T follicular helper cell (primary cell): ENCODE measurements around the gene STK11.

Source experiments
- DNase-seq: peaks from one replicate; pipeline ENCODE4 v3.0.0-alpha.2; 2020; ENCODE audit warnings: low read depth
- total RNA-seq, 2 experiments: gene quantifications; one replicate each; lab custom pipeline; 2026; lab: John Stamatoyannopoulos, UW

The STK11 gene, protein sequence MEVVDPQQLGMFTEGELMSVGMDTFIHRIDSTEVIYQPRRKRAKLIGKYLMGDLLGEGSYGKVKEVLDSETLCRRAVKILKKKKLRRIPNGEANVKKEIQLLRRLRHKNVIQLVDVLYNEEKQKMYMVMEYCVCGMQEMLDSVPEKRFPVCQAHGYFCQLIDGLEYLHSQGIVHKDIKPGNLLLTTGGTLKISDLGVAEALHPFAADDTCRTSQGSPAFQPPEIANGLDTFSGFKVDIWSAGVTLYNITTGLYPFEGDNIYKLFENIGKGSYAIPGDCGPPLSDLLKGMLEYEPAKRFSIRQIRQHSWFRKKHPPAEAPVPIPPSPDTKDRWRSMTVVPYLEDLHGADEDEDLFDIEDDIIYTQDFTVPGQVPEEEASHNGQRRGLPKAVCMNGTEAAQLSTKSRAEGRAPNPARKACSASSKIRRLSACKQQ
- total RNA-seq: 77.3 to 149 reads per million in 2 experiments

DNA sequence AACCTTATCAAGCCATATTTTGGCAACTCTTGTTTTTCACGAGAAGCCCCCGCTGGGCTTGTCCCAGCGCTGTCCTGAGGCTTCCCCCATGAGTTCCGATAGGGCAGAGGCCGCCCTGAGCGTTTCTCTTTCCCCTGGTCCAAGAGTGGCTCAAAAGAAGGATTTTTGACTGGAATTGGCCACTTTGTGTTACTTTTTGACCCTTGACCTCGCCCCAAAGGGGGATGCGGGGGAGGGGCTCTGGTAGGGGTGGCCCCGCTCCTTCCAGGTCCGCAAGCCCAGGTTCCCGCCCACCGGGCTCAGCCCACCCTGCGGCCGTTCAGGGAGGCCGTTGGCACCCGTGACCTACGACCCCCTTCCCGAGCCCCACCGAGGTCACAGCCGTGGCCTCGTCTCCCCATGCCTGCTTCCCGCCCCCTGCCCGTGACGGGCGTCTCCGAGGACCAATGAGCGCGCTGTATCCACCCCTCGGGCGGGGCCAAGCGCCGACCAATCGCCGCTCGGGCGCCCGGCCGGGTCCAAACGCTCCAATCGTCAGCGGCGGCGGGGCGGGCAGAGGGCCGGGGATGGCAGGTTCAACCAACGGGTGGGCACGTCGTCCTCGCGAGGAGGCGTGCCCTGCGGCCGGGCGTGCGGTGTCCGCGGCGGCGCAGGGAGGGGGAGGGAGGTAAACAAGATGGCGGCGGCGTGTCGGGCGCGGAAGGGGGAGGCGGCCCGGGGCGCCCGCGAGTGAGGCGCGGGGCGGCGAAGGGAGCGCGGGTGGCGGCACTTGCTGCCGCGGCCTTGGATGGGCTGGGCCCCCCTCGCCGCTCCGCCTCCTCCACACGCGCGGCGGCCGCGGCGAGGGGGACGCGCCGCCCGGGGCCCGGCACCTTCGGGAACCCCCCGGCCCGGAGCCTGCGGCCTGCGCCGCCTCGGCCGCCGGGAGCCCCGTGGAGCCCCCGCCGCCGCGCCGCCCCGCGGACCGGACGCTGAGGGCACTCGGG lies at the start of gene STK11:
Gene STK11 (plus strand): TSS at position 665 of the 986 bp plus-strand sequence. CDS start 1,136 bp downstream, outside the sequence.
- DNase-seq: peak; percentile 99

DNA sequence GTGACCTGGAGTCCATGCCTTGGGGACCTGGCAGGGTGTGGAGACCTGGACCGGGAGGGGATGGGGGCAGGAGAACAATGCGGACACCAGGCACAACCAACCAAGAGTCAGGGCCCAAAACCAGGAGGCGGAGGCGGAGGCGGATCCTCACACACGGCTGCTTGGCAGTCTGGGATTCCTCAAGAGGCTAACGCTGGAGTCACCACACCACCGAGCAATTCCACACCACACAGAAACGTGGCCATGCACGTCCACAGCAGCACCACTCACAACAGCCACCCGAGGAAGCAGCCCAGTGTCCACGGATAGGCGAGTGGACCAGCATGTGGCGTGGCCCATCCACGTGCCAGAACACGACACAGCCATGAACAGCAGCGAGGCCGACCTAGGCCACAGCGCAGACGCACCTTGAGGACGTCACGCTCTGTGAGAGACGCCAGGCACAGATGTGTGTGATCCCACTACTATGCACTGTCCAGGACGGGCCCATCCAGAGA lies 49.2 kb upstream of the STK11 start:
- no peak for DNase-seq

DNA sequence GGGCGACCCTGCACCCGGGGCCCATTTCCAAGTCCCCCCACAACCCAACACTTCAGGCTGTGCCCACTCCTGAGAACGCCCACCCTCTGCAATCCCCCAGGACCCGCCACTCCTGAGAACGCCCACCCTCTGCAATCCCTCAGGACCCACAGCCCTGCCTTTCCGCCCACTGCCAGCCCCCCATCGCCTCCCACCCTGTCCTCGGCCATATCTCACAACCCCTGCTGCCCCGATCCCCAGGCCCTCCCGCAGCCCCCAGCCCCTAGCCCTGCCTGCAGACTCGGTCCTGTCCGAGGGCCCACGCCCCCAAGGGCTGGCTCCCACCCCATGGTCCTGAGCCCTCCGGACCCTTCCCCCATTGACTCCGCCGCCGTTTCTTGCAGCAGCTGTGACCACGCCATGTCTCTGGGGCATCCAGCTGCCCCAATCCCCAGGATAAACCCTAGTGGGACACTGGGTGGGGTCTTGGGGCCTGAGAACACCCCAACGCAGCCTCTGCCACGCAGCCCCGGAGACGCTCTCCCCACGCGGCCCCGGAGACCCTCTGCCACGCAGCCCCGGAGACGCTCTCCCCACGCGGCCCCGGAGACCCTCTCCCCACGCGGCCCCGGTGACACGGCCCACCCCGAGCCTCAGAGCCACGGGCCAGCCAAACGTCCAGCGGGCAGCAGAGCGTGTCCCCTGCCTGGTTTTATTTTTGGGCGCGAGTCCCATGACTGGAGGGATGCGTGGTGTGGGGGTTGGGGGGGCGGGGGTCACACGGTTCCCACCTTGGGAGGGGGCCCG lies 48.6 kb upstream of the STK11 start:
- DNase-seq: no peak

DNA sequence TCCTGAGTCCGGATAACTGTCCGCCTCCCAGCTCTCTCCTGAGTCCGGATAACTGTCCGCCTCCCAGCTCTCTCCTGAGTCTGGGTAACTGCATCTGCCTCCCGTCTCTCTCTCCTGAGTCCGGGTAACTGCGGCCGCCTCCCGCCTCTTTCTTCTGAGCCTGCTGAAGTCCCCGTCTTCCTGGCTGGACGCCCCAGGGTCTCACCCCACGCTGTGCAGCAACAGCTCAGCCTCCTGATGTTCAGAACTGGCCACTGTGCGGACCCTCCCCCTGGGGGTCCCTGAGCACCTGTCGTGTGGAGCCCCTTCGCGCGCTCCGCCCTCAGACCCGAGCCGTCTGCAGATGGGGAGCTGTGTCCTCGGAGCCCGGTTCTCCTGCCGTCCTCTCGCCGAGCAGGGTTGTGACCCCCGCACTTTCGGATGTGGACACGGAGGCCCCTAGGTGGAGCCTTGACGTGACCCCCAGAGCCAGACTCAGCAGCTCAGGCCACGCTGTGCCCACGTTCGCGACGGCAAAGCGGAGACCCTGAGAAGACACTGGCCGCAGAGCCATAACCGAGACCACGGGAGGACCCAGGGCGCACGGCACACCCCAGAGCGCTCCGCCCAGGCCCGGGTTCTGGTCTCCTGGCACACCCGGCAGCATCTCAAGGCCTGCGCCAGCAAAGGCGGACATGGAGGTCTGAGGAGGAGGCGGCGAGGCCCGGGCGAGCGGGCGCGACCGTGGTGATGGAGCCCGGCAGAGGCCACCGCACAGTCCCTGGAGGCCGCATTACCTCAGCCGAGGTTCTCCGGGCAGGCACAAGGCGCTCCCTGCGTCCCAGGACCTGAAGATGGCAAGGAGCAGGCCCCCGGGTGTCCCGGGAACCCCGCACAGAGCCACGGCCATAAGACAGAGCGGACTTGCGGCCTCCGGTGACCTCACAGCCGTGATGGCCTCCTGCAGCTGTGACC lies 47.4 kb upstream of the STK11 start:
- DNase-seq: no peak

DNA sequence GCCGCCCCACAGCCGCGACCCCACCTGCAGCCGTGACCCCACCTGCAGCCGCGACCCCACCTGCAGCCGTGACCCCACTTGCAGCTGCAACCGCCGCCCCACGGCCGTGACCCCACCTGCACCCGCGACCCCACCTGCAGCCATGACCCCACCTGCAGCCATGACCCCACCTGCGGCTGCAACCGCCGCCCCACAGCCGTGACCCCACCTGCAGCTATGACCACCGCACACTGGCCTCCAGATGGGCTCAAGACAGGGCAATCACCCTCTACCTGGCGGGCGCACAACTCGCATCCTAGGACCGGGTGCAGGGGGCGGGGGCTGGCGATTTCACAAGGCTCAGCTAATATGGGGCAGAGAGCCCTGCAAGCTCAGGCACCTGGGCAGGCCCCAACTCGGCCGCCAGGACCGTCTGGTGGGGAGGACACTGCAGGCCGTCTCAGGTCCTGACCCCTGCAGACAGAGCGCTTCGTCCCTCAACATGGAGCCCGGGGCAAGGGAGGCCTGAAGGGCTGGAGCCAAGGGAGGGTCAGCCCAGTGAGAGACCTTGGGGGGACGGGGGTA lies 46.6 kb upstream of the STK11 start:
- no peak for DNase-seq

DNA sequence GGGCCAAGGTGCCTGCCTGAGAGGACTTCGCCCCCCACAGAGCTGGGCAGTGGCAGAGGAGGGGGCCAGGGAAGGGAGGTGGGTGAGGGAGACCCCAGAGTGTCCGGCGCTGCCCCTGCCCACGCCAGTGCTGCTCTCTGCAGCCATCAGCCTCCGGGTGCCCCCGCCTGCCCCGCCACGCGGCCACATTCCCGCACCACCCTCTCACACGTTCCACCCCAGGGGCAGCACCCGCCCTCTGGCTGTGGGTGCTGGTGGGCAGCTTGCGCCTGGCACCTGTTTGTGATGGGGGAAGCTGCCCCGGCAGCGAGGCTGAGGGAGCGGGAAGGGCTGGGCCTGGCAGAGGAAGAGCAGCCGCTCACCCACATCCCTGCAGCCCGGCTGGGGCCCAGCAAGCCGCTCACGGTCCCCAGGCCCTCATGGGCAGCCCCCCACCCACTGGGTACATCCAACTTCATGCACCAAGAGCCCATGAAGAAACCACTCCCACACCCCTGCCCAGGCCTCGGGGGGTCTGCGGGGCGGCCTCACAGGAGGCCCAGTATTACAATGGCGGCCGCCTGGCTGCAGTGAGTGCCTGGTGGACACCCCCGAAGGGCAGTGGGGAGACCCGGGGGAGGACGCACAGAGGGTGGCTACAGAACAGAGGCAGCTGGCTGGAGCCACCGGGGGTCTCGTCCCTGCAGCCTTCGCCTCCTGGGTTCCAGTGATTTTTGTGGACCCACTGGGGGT lies 45.5 kb upstream of the STK11 start:
- DNase-seq: no peak

DNA sequence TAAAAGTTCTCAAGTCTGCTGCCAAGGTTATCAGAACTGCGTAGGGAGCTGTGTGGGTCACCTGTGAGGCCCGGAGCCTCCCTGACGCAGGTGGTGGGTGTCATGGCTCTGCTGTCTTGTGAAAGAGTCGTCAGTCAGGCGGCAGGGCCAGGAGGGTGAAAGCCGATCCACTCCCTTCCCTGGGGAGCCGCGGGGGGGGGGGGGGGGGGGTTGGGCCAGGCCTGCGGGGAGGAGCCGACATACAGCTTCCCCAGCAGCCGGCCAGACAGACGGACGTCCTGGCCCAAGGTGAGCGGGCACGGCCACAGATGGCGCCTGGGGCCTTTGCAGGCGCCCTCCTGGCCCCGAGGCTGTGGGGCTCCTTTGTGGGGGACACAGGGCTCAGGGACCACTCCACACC lies 43.9 kb upstream of the STK11 start:
- DNase-seq: no peak

DNA sequence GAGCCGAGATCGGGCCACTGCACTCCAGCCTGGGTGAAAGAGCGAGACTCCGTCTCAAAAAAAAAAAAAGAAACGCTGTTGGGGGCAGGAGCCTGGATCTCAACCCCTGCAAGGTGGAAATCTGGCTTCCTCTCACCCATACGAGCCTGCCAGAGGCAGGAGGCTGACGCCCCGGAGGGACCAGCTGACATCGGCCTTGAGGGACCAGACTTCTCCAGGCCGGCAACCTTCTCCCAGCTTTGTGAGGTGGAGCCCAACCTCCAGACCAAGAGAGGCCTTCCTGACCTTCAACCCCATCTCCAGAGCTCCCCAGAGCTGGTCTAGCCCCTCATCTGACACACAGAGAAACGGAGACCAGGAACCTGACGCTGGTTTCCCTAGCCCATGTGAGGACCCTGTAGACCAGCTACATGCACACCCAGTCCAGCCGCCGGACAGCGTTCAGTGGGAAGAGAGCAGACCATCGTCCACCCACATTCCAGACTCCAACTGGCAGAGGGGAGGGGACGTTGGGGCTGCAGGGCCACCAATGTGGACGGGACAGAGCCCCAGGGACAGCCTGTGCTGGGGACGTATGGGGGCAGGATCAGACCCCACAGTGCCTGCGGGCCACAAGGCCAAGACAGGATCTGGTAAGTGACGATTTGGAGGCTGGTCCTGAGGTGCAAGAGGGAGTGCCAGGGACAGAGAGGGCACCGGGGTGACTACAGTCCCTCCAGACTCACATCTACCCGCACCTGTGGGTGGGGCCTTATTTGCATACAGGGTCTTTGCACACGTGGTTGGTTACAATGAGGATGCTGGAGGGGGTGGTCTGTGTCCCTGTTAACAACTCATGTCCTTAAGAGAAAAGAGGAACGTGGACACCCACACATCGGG lies 42.9 kb upstream of the STK11 start:
- no peak for DNase-seq

DNA sequence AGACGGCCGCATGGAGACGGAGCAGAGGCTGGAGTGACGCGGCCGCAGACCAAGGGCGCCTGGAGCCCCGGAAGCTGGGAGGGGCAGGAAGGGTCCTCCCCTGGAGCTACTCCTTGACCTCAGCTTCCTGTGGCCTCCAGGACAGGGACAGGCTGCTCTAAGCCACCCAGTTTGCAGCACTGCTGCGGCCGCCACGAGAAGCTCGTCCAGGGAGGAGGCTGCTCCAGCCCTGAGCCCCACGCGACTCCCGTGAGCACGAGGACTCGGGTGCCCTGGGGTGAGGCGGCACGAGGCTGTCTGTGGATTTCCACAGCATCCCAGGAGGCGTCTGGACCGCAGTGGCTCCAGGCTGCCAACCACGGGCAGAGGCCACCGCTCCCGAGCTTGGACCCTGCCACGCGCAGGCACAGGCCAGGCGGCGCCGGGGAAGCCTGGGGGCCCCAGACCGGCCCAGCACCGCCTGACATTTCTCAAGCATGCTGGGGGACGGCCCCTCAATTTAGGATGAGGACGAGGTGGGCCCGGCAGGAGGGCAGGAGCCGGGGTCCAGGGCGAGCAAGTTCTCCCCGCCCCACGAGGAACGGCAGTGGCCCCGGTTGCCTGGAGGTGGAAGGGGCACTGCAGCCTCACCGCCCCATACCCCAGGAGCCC lies 42.2 kb upstream of the STK11 start:
- DNase-seq: no peak

DNA sequence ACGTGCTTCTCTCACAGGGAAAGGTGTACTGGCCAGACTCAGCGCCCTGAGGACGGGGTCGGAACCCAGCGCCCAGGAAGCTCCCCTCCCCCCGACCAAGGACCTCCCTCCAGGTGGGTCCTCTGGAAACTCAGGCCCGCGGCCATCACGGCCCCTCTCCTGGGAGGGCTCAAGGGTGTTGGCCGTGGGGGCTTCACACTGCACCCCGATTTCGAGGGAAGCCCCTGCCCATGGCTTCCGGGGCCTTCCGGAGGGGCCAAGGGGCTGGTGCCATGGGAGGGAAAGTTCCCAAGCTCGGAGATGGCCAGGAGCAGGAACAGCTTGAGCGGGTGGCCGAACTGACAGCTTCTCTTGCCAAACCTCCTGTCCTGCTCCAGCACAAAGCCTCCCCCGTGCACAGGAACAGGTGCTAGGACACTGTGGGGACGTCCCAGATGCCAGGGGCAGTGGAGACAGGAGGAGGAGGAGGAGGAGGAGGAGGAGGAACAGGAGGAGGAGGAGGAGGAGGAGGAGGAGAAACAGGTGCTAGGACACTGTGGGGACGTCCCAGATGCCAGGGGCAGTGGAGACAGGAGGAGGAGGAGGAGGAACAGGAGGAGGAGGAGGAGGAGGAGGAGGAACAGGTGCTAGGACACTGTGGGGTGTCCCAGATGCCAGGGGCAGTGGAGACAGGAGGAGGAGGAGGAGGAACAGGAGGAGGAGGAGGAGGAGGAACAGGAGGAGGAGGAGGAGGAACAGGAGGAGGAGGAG lies 41.5 kb upstream of the STK11 start:
- DNase-seq: no peak

DNA sequence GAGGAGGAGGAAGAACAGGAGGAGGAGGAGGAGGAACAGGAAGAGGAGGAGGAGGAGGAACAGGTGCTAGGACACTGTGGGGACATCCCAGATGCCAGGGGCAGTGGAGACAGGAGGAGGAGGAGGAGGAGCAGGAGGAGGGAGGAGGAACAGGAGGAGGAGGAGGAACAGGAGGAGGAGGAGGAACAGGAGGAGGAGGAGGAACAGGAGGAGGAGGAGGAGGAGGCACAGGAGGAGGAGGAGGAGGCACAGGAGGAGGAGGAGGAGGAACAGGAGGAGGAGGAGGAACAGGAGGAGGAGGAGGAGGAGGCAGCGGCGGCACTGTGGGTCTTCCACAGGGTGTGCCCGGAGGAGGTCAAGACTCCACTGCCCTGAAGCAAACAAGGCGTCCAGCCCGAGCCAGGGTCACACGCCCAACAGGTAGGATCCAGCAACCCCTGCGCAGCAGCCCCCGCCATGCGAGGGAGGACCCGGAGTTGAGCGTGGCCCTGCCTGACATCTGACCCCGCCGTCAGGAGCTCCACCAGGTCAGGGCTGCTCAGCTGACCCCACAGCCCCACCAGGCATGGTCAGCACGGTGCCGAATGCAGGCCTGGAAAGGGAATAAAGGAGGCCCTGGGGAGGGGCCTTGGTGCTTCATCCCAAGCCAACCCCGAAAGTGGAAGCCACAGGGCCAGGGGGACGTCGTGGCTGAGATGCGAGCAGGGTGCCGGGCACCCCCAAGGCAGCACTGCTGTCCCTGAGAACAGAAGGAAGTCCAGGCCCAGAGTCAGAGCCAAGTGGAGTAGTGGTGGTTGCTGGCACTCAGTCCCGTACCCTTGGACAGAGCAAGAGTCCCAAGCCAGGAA lies 40.7 kb upstream of the STK11 start:
- no peak for DNase-seq

DNA sequence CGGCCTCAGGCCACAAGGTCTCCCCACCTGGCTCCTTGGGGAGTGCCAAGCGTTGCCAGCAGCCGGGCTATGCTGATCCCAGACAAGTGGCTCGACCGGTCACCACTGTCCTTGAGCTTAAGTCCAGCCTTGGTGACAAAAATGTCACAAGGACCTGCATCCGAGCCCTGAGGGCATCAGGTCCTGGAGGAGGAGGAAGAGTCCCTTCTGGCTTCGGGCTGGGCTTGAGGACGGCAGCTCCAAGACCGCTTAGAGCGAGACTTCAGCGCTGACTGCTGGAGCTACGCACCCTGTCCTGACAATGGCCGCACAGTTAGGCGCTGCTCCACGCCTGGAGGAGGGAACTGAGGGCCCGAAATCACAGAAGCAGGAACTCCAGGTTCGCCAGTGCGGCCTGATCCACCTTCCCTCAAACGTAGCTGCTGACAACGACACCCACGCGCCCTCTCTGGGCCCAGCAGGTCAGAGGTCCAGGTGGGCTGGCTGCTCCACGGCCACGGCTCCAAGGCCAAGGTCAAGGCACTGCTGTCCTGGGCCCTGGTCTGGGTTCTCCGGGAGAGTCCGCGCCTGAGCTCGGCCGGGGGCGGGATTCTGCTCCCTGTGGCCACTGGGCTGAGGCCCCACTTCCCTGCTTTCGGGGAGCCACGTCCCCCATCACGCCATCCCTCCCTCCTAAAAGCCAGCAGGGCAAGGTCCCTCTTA lies 38.6 kb upstream of the STK11 start:
- no peak for DNase-seq

DNA sequence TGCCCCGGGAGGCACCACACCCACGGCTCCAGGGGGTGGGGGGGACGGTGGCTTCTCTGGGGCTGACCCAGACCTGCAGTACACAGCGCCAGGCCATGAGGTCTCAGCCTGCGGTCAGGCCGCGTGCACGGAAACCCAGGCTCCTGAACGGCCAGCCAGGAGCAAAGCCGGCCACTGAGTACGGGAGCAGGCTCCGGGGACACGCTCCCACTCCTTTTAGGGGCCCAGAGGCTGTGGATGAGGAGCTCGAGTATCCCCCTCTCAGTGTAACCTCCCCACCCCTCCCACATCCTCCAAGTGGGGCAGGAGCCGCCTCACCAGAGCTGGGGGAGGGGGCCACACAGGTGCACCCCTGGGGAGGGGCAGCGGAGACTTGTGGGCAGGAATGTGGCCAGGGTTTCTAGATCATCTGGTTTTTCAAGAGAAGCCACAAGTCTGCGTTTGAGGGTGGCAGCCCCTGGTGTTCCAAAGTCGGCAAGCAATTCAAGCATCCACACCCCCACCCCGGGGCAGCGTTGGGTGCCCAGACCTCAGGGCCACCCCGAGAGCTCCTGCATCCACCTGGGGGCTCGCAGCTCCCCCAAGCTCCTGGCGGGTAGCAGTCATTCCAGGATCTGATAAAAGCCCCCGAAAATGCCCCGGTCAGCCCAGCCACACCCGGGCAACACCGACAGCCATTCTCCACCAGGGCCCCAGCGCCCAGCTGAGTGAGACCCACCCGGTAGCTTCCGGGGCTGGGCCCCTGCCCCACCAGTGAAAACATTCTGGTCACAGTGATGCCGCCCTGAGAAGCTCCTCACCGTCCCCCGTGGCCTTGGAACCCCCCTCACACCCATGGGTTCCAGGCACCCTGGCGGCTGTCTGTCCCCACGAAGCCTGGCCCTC lies 37.6 kb upstream of the STK11 start:
- no peak for DNase-seq

DNA sequence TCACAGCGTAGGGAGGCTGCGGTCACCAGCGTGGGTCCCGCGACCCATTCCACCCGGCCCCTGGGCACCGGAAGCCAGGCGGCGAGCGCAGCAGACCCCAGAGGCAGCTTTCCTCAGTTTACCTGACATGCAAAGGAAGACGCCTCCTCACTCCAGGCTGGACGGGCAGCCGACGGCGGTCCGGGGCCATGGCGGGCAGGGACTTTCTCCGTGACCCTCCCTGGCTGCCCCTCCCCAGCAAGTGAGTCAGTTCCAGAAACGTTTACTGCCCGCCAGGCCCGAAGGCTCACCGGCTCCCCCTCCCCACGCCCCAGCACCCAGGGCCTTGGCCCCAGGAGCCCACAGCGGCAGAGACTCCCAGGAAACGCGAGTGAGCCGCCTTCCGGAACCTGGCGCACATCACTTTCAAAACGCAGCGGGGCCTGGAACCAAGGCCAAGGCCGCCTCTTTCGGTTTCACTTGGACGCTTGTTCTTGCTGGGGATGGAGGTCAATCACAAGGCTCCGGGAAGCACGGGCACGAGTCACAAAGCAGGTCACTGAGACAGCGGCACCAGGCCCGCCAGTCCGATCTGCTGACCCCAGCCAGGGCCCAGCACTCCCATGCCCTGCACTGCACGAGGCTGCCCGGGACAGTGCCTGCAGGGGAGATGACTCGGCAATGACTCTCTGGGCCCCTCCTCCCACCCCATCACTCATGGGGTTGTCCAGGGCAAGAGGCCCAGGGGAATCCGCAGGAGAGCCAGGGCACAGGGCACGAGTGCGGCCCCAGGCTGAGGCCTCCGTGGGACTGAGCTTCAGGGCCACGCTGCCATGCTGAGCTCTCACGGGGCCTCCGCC lies 36.8 kb upstream of the STK11 start:
- DNase-seq: no peak
